ENCODE data around the gene KLK13.
A peak's percentile ranks its signal among the peaks of the same experiment; 100 is the strongest.

The KLK13 gene

GRCh38 chr19:51018745-51019543 is 45.9 kb downstream of the KLK13 start:
- no peak for DNase-seq

- DNase-seq: peak; percentile 48
Measured at GRCh38 chr19:51016798-51017683, 47.9 kb downstream of the KLK13 start.

- no peak for DNase-seq
Measured at GRCh38 chr19:51015691-51016267, 49.1 kb downstream of the KLK13 start.

- no peak for DNase-seq
Measured at GRCh38 chr19:51014242-51014641, 50.6 kb downstream of the KLK13 start.

- DNase-seq: no peak
Measured at GRCh38 chr19:51012661-51013190, 52.2 kb downstream of the KLK13 start.

- DNase-seq: no peak
Measured at GRCh38 chr19:51010066-51010795, 54.7 kb downstream of the KLK13 start.

GRCh38 chr19:51009061-51009891 is 55.6 kb downstream of the KLK13 start:
- no peak for DNase-seq

- DNase-seq: no peak
Measured at GRCh38 chr19:51007488-51007887, 57.4 kb downstream of the KLK13 start.

- no peak for DNase-seq
Measured at GRCh38 chr19:51006406-51006805, 58.5 kb downstream of the KLK13 start.

All from CD4-positive, alpha-beta T cell treated with Interleukin-21 for 1 hour (primary cell).